NCI-H128 (cell line): ENCODE data around the gene ERI3.

Source experiments
- DNase-seq: peaks from one replicate; lab custom pipeline; 2025; ENCODE audit not compliant: unreplicated experiment; lab: John Stamatoyannopoulos, UW

Gene ERI3

GRCh38 chr1:44318097-44319088, 36.7 kb downstream of the ERI3 start:
- peak; percentile 40 for DNase-seq

- peak; percentile 57 for DNase-seq
These were observed 38.8 kb downstream of the ERI3 start for GRCh38 chr1:44316231-44316759.

- DNase-seq, result no peak
These were observed 39.5 kb downstream of the ERI3 start for GRCh38 chr1:44315521-44315920.

GRCh38 chr1:44314452-44314851, 40.6 kb downstream of the ERI3 start:
- DNase-seq, result no peak

- DNase-seq, result no peak
These were observed 41.7 kb downstream of the ERI3 start for GRCh38 chr1:44313265-44313918.

GRCh38 chr1:44312399-44313196, 42.5 kb downstream of the ERI3 start:
- DNase-seq, result no peak

- DNase-seq, result no peak
These were observed 45.1 kb downstream of the ERI3 start for GRCh38 chr1:44310006-44310405.

GRCh38 chr1:44305962-44306422, 49.1 kb downstream of the ERI3 start:
- DNase-seq, result no peak

GRCh38 chr1:44303532-44303931, 51.5 kb downstream of the ERI3 start:
- no peak for DNase-seq

- no peak for DNase-seq
These were observed 52.5 kb downstream of the ERI3 start for GRCh38 chr1:44302541-44302940.

GRCh38 chr1:44301442-44301841, 53.6 kb downstream of the ERI3 start:
- no peak for DNase-seq

GRCh38 chr1:44300852-44301251, 54.2 kb downstream of the ERI3 start:
- DNase-seq, result no peak

- DNase-seq, result no peak
These were observed 57.2 kb downstream of the ERI3 start for GRCh38 chr1:44297695-44298400.

GRCh38 chr1:44296806-44297205, 58.3 kb downstream of the ERI3 start:
- DNase-seq, result no peak

GRCh38 chr1:44296086-44296485, 59.0 kb downstream of the ERI3 start:
- no peak for DNase-seq

GRCh38 chr1:44294588-44295007, 60.5 kb downstream of the ERI3 start:
- no peak for DNase-seq

- DNase-seq, result no peak
These were observed 61.2 kb downstream of the ERI3 start for GRCh38 chr1:44293761-44294315.

- no peak for DNase-seq
These were observed 62.4 kb downstream of the ERI3 start for GRCh38 chr1:44292651-44293050.

- no peak for DNase-seq
These were observed 64.6 kb downstream of the ERI3 start for GRCh38 chr1:44290250-44291094.
